ENCODE data around the gene CENATAC. TPM values are rescaled to one million over a fixed set of nuclear protein-coding genes. Genes with fewer than 3 reads are reported as not detected.
A peak's percentile ranks its signal among the peaks of the same experiment; 100 is the strongest.

Gene CENATAC
- total RNA-seq, 2 experiments from 2014 or later = 47.7 to 60.6 TPM

GRCh38 chr11:119029340-119030028 lies 31.5 kb downstream of the CENATAC start:
- H3K79me2 ChIP-seq (ENCODE audit: insufficient read depth, low read depth, low read length) = no peaks in the 10 kb centered on the region
- BruUV-seq (replicated peaks) = TSS peak; percentile 75
- H2AFZ ChIP-seq (ENCODE audit: low read length) = 0 out of 2 replicates have a peak overlapping the region, but pooled peaks have one; percentile 5
- intact Hi-C loops (cut with micrococcal nuclease; ENCODE audit: unreplicated experiment) = loop anchor here (1.0 kb wide), 1 partner anchor 28 kb away; the partner anchor contains the start of gene HYOU1
- ChIA-PET CTCF (ENCODE audit: unreplicated experiment) (no interaction called here), POLR2A (interaction anchor here (0.6 to 1.6 kb wide), 3 partner anchors 14 to 87 kb away, joined by 4 to 6 read pairs (median 5); no protein-coding TSS in a partner anchor)
- peaks cover 21% of the 10 kb centered on the region for H3K4me1 ChIP-seq (ENCODE audit: insufficient read depth, low read length, poor library complexity, severe bottlenecking)
- H3K9me3 ChIP-seq (ENCODE audit: low read length) = no peaks in the 10 kb centered on the region
- H3K4me2 ChIP-seq (ENCODE audit: low read length) = peak overlapping the region; percentile 89
- TF ChIP-seq EZH2phosphoT487 (IDR thresholded peaks at IDR 0.05; ENCODE audit: borderline replicate concordance, low read depth, low read length) (no peak), CTCF (conservative IDR thresholded peaks at IDR 0.05; ENCODE audit: low read length) (no peak)
- H3K27ac ChIP-seq (ENCODE audit: low read depth, low read length, poor library complexity, severe bottlenecking) = peak overlapping the region; percentile 4
- H4K20me1 ChIP-seq (ENCODE audit: insufficient read depth, low read length) = no peaks in the 10 kb centered on the region
- no peak for DNase-seq (ENCODE audit: low spot score)
- peak overlapping the region; percentile 80 for H3K4me3 ChIP-seq (ENCODE audit: low read depth, low read length, poor library complexity, severe bottlenecking)
- no peaks in the 10 kb centered on the region for H3K9me2 ChIP-seq (ENCODE audit: insufficient read depth, low read length)
- H3K36me3 ChIP-seq (ENCODE audit: insufficient read depth, low read length) = peaks cover 16% of the 10 kb centered on the region

- DNase-seq (ENCODE audit: low spot score) = no peak
These were observed 32.0 kb downstream of the CENATAC start for GRCh38 chr11:119030029-119030328.

More at GRCh38 chr11:119030029-119030328, 32.0 kb downstream of the CENATAC start:
- H3K4me1 ChIP-seq (ENCODE audit: insufficient read depth, low read length, poor library complexity, severe bottlenecking) = peaks cover 21% of the 10 kb centered on the region
- peaks cover 12% of the 10 kb centered on the region for H3K36me3 ChIP-seq (ENCODE audit: insufficient read depth, low read length)
- CTCF ChIA-PET (ENCODE audit: unreplicated experiment) = no interaction called here
- H3K4me2 ChIP-seq (ENCODE audit: low read length) = peak overlapping the region; percentile 89
- no TSS peak for BruUV-seq (replicated peaks)
- H2AFZ ChIP-seq (ENCODE audit: low read length) = peak overlapping the region; percentile 69; the same call in 1 of the 2 replicates
- TF ChIP-seq EZH2phosphoT487 (IDR thresholded peaks at IDR 0.05; ENCODE audit: borderline replicate concordance, low read depth, low read length) (no peak), CTCF (conservative IDR thresholded peaks at IDR 0.05; ENCODE audit: low read length) (no peak)
- no peaks in the 10 kb centered on the region for H4K20me1 ChIP-seq (ENCODE audit: insufficient read depth, low read length)
- H3K4me3 ChIP-seq (ENCODE audit: low read depth, low read length, poor library complexity, severe bottlenecking) = peak overlapping the region; percentile 80
- POLR2A ChIA-PET = interaction anchor here (1.0 to 1.6 kb wide), 3 partner anchors 14 to 230 kb away, joined by 3 to 6 read pairs (median 4); no protein-coding TSS in a partner anchor
- intact Hi-C loops (cut with micrococcal nuclease; ENCODE audit: unreplicated experiment) = loop anchor here (1.0 kb wide), 1 partner anchor 27 kb away; the partner anchor contains the start of gene HYOU1
- no peaks in the 10 kb centered on the region for H3K79me2 ChIP-seq (ENCODE audit: insufficient read depth, low read depth, low read length)
- peak overlapping the region; percentile 4 for H3K27ac ChIP-seq (ENCODE audit: low read depth, low read length, poor library complexity, severe bottlenecking)
- H3K9me3 ChIP-seq (ENCODE audit: low read length) = no peaks in the 10 kb centered on the region
- H3K9me2 ChIP-seq (ENCODE audit: insufficient read depth, low read length) = no peaks in the 10 kb centered on the region
